ENCODE measurements around the gene MSH4.
"Not testable (repeated sequence)": the region's sequence is repeated elsewhere in the genome, so short reads cannot be mapped to it uniquely, and the experiment has no call there.

The MSH4 gene

GRCh38 chr1:75797273-75797588, 549 bp downstream of the MSH4 start:
- no peak for DNase-seq (ENCODE audit: low spot score)

- no peak for DNase-seq (ENCODE audit: low spot score)
These were observed 1.0 kb downstream of the MSH4 start for GRCh38 chr1:75797606-75798216.

GRCh38 chr1:75801480-75801879, 4.8 kb downstream of the MSH4 start:
- not testable (repeated sequence) for DNase-seq (ENCODE audit: low spot score)

GRCh38 chr1:75808921-75809320, 12.2 kb downstream of the MSH4 start:
- DNase-seq (ENCODE audit: low spot score): no peak

- DNase-seq (ENCODE audit: low spot score): not testable (repeated sequence)
These were observed 13.4 kb downstream of the MSH4 start for GRCh38 chr1:75810113-75810512.

GRCh38 chr1:75811211-75811981, 14.7 kb downstream of the MSH4 start:
- no peak for DNase-seq (ENCODE audit: low spot score)

GRCh38 chr1:75812065-75812464, 15.4 kb downstream of the MSH4 start:
- no peak for DNase-seq (ENCODE audit: low spot score)

GRCh38 chr1:75823596-75823995, 26.9 kb downstream of the MSH4 start:
- not testable (repeated sequence) for DNase-seq (ENCODE audit: low spot score)

- no peak for DNase-seq (ENCODE audit: low spot score)
These were observed 39.9 kb downstream of the MSH4 start for GRCh38 chr1:75836528-75837100.

- no peak for DNase-seq (ENCODE audit: low spot score)
These were observed 41.4 kb downstream of the MSH4 start for GRCh38 chr1:75838079-75838478.

- no peak for DNase-seq (ENCODE audit: low spot score)
These were observed 44.7 kb downstream of the MSH4 start for GRCh38 chr1:75841421-75841820.

- DNase-seq (ENCODE audit: low spot score): no peak
These were observed 48.9 kb downstream of the MSH4 start for GRCh38 chr1:75845576-75845975.

- DNase-seq (ENCODE audit: low spot score): no peak
These were observed 58.3 kb downstream of the MSH4 start for GRCh38 chr1:75855010-75855409.

- no peak for DNase-seq (ENCODE audit: low spot score)
These were observed 59.1 kb downstream of the MSH4 start for GRCh38 chr1:75855734-75856133.

GRCh38 chr1:75861831-75862230, 65.1 kb downstream of the MSH4 start:
- no peak for DNase-seq (ENCODE audit: low spot score)

- DNase-seq (ENCODE audit: low spot score): no peak
These were observed 74.3 kb downstream of the MSH4 start for GRCh38 chr1:75870951-75871350.

GRCh38 chr1:75879985-75880384, 83.3 kb downstream of the MSH4 start:
- no peak for DNase-seq (ENCODE audit: low spot score)

GRCh38 chr1:75884437-75884836, 87.8 kb downstream of the MSH4 start:
- DNase-seq (ENCODE audit: low spot score): no peak

- DNase-seq (ENCODE audit: low spot score): no peak
These were observed 104.7 kb downstream of the MSH4 start for GRCh38 chr1:75901371-75901770.

GRCh38 chr1:75908717-75909152, 112.1 kb downstream of the MSH4 start:
- no peak for DNase-seq (ENCODE audit: low spot score)

GRCh38 chr1:75916834-75917233, 120.2 kb downstream of the MSH4 start:
- DNase-seq (ENCODE audit: low spot score): no peak

GRCh38 chr1:75922698-75923097, 126.0 kb downstream of the MSH4 start:
- no peak for DNase-seq (ENCODE audit: low spot score)

- no peak for DNase-seq (ENCODE audit: low spot score)
These were observed 135.6 kb downstream of the MSH4 start, which contains the start of gene ASB17 for GRCh38 chr1:75932304-75932703. Gene ASB17, minus strand, starts transcription at chr1:75932404. Its CDS starts 113 bp downstream, at chr1:75932291.

Data from hematopoietic multipotent progenitor cell treated with erythropoietin and hydrocortisone succinate and interleukin-3 and kit ligand, for 15 days (in vitro differentiated cells).